Activated naive CD4-positive, alpha-beta T cell treated with anti-CD3 and anti-CD28 coated beads, Interleukin-2, amount 50 U/mL, for 72 hours (primary cell): ENCODE measurements around the gene LRRC8B. TPM values are rescaled to one million over a fixed set of nuclear protein-coding genes. Genes with fewer than 3 reads are reported as not detected.
"Not testable (repeated sequence)": the region's sequence is repeated elsewhere in the genome, so short reads cannot be mapped to it uniquely, and the experiment has no call there.

Experiments
- ATAC-seq, 2 donors: fragments of 150-1000 bp; cut with Tn5 transposase; 2 replicates each; pipeline ENCODE4 v1.10.0; 2021; ENCODE audit warnings: mild to moderate bottlenecking in 2 of 2, moderate library complexity in 2 of 2
- DNase-seq, 2 donors: peaks; one replicate each; pipeline ENCODE4 v3.0.0; 2021 to 2022; ENCODE audit warnings: low spot score in 2 of 2
- H3K27ac Mint-ChIP-seq, 2 donors: one replicate each; pipeline ENCODE4 v1.8.0; 2022; ENCODE audit warnings: mild to moderate bottlenecking in 2 of 2, mixed read lengths in 2 of 2
- H3K36me3 Mint-ChIP-seq, 2 donors: one replicate each; pipeline ENCODE4 v1.8.0; 2022; ENCODE audit warnings: mixed read lengths in 2 of 2
- H3K9me3 Mint-ChIP-seq, 2 donors: one replicate each; pipeline ENCODE4 v1.8.0; 2022; ENCODE audit warnings: mixed read lengths in 2 of 2
- total RNA-seq, 2 donors: library from RNA; stranded (reverse); gene quantifications; one replicate each; pipeline ENCODE4 v1.2.3, GENCODE V29; 2022

The LRRC8B gene
- total RNA-seq, 2 donors from 2014 or later: 31.1 to 47.9 TPM

DNA sequence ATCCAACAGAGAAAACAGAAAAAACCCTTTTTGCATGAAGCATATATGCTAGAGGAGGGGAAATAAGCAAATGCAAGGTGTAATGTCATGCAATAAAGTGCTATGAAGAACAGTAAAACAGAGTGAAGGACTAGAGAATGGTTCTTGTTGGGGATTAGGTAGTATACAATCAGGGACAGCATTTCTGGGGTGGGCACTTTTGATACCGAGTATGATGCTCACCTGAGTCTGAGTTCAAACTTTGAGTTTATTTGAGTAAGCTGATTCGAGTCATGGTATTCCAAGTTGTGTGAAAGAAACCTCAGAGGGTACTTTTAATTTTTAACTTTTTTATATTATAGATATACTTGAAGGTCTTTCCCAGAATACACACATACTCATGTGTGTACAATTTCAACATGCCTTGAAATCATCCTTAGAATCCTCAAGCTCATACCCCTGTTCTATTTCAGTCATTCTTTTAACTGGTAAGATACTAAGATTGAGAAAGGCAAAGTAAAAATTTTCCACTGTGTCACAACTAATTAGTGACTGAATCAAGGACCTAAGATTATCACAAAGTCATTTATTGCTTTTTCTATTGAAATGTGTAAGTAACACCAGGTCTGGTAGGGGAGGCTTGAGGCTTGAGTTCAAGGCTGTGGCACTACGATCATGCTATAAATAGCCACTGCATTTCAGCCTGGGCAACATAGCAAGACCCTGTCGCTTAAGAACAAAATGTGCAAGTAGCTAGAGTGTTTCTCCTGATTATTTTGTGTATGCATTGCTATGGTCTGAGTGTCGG is 12.1 kb downstream of the LRRC8B start:
- DNase-seq (no peak), ATAC-seq (peak; percentile 62 to 85)
- Mint-ChIP-seq H3K27ac (peak overlapping the region; percentile 86 to 98), H3K36me3 (peaks cover 35 to 65% of the 10 kb centered on the region in 2 donors), H3K9me3 (peaks cover 5 to 16% of the 10 kb centered on the region in 2 donors)

DNA sequence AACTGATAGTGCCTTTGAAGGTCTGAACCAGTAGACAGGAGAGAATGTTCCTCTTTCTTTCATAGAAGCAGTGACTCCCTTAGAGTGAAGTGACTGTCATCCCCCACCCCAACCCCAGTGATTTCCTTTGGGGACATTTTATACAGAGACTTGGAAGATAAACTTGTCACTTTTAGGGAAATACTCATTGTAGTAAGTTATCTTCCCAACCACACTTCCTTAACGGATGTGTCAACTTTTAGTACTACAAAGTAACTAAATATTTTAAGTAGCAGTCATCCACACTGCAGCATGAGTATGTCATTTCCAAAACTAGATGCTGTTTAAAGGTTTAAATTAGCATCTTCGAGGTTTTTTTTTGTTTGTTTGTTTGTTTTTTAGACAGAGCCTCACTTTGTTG is 13.7 kb downstream of the LRRC8B start:
- DNase-seq: no peak
- H3K27ac Mint-ChIP-seq: peak overlapping the region; percentile 86 to 98
- H3K9me3 Mint-ChIP-seq: peaks cover 0 to 9% of the 10 kb centered on the region in 2 donors
- ATAC-seq: peak; percentile 19 to 63
- H3K36me3 Mint-ChIP-seq: peaks cover 26 to 54% of the 10 kb centered on the region in 2 donors

DNA sequence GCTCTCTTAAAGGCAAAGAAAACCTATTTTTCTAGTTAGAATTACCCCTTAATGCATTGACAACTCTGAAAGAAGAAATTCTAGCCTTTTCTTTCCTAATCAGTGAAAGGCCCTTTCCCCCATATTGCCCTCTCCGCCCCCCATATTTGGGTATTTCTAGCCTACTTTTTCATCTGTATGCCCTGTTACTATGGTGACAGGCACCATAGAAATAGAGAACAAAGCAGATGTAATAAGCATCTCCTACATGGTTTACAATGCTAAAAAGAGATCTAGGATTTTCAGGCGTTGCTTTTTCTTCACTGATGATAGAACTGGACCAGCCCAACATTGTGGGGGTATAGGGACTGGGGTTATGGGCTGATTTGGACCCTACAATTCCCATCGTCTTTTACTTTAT is 14.5 kb downstream of the LRRC8B start:
- peaks cover 0 to 9% of the 10 kb centered on the region in 2 donors for H3K9me3 Mint-ChIP-seq
- H3K36me3 Mint-ChIP-seq: peaks cover 26 to 50% of the 10 kb centered on the region in 2 donors
- DNase-seq (no peak), ATAC-seq (no peak)
- H3K27ac Mint-ChIP-seq: peak overlapping the region; percentile 86 to 91

DNA sequence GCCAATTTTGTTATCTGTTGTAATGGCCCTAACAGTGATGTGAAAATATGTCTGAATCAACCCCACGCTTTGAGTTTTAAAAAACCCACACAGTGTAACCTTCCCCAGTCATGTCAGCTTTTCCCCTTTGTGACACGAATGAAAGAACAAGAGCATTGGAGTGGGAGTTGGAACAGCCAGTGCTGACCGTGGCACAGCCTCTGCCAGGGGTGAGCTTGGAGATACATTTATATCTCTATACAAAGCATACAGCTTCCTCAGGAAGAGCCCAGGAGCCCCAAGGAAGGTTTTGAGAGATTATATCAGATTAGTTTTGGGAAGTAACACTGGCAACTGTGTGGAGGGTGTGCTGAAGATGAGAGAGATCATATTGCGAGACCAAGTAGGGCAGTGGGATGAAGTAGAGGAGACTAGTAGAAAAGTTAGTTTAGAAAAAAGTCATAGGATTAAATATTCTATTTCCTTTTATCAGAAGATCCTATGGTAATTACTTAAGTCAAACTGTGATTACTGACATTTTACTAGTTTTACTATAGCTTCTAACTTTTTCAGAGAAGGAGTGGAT is 15.9 kb downstream of the LRRC8B start:
- DNase-seq (peak in 1 of 2 donors; percentile 41), ATAC-seq (peak; percentile 36 to 65)
- H3K9me3 Mint-ChIP-seq: peaks cover 0 to 9% of the 10 kb centered on the region in 2 donors
- H3K36me3 Mint-ChIP-seq: peaks cover 26 to 42% of the 10 kb centered on the region in 2 donors
- H3K27ac Mint-ChIP-seq: peak overlapping the region; percentile 85 to 96

DNA sequence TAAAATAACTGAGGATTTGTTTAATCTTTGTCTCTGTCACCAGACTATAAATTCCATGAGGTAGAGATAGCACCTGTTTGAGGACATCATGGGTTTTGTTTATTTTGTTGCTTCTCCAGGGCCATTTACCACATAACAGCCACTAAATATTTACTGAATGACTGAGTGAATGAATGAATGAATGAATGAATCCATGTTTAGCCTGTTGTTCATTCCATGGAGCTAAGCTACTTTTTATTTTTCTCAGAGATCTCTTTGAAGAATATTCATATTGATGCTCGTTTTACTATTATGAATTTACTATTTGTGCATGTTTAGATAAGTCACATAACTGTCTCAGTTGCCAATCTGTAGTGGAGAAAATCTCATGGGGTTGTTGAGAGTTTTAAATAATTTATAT is 17.7 kb downstream of the LRRC8B start:
- peaks cover 20 to 34% of the 10 kb centered on the region in 2 donors for H3K36me3 Mint-ChIP-seq

DNA sequence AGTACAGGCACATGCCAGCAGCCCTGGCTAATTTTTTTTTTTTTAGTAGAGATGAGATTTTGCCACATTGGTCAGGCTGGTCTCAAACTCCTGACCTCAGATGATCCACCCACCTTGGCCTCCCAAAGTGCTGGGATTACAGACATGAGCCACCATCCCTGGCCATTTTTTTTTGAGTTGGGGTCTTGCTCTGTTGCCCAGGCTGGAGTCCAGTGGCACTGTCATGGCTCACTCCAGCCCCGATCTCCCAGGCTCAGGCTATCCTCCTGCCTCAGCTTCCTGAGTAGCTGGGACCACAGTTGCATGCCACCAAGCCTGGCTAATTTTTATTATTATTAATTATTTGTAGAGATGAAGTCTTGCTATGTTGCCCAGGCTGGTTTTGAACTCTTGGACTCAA is 19.0 kb downstream of the LRRC8B start:
- ATAC-seq, DNase-seq, H3K9me3 Mint-ChIP-seq: not testable (repeated sequence)
- peaks cover 14 to 26% of the 10 kb centered on the region in 2 donors for H3K36me3 Mint-ChIP-seq
- H3K27ac Mint-ChIP-seq: peak overlapping the region; percentile 91 to 97

More for the DNA sequence above, 17.7 kb downstream of the LRRC8B start:
- ATAC-seq (no peak), DNase-seq (no peak)
- no peak overlapping the region for H3K27ac Mint-ChIP-seq
- peaks cover 0 to 5% of the 10 kb centered on the region in 2 donors for H3K9me3 Mint-ChIP-seq

DNA sequence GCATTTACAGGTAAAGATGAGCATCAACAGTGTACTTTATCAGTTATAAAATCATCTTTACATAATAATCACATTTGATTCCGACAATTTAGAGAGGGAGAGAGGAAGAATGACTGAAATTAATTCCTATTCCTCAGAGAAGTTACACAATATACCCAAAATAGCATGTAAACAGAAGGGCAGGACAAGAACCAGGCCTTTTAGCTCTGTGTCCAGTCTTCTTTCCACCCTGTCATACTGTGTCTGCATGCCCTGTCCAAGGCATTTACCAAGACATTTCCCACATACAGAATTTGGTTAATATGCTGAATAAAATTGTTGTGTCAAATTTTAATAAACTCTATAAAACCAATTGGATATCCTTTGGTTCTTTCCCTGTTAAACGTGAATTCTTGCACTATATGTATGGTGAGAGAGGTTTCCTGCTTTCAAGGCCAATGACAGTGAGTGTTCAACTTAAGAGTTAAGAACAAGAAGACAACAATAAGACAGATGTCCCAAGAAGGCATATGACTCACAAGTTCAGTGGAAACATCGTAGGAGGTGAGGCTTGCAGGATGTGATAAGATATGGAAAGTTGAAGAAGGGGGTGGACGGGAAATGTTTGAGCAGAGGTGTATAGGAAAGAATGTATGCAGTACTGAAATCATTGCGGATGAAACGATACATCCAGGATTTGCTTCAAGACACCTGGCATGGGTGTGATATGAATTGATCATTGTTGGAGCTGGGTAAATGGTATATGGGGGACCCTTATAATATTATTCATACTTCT is 20.8 kb downstream of the LRRC8B start:
- ATAC-seq (peak; percentile 83 to 87), DNase-seq (peak; percentile 59 to 62)
- Mint-ChIP-seq H3K27ac (peak overlapping the region; percentile 91 to 97), H3K36me3 (peaks cover 12 to 30% of the 10 kb centered on the region in 2 donors), H3K9me3 (no peaks in the 10 kb centered on the region)

DNA sequence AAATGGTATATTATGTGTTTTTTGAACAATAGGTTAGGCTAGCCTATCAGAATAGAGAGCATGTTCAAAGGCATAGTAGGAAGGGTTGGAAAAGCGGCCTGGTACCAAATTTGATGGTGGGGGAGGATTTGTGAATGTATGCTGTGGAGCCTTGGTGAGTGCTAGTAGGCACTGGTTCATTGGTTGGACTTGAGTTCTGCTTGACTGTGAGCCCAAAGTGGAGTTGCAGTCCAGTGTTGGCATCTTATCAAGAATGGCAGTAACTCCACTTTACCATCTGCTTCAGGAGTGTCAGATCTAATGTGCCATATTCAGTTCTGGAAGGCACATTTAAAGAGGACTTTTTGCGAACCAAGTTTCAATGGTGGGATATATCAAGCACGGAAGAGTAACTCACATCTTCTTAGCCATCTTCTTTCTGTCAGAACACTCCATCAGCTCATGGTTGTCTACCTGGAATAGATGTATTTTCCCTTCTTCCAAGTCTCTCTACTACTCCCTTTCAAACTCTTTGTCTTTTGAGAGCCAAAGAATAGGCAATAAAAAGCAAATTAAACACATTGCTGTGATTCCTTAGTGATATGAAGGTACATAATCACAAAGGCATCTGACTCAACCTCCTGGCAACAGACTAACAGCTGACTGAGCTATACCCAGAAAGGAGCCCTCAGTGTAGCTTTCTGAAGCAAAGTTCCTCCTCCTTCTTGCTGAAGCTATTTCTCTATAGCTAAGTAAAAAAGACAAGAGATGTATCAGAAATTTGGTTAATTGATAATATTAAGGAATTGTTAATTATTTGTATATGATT is 21.7 kb downstream of the LRRC8B start:
- ATAC-seq (peak; percentile 49 to 53), DNase-seq (no peak)
- peaks cover 12 to 30% of the 10 kb centered on the region in 2 donors for H3K36me3 Mint-ChIP-seq
- no peaks in the 10 kb centered on the region for H3K9me3 Mint-ChIP-seq
- peak overlapping the region; percentile 91 to 97 for H3K27ac Mint-ChIP-seq

DNA sequence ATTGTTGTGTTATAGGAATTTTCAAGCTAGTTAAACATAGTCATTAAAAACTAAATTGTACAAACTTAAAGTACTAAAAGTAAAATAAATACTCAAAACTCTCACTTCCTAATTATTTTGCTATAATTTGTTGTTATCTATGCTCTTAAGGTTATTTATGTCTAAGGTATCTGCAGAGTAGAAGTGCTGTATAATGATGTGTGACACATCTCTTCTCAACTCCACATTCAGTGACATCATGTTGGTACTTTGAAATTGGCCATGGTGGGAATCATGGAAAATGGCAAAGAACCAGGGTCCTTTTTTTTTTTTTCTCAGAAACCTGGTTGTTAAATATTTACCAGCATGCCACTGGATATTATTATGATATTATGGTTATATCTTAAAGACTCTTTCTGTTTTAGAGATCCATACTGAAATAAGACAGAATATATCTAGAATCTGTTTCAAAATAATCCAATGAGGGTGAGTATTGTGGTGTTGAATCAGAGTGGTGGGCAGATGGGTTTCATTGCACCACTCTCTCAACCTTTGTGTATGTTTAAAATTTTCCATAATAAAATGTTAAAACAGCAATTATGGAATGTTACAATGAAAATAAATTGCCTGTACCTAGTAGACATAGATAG is 22.4 kb downstream of the LRRC8B start:
- H3K9me3 Mint-ChIP-seq: no peaks in the 10 kb centered on the region
- ATAC-seq (peak; percentile 10 to 25), DNase-seq (no peak)
- peak overlapping the region; percentile 91 to 97 for H3K27ac Mint-ChIP-seq
- peaks cover 12 to 28% of the 10 kb centered on the region in 2 donors for H3K36me3 Mint-ChIP-seq

DNA sequence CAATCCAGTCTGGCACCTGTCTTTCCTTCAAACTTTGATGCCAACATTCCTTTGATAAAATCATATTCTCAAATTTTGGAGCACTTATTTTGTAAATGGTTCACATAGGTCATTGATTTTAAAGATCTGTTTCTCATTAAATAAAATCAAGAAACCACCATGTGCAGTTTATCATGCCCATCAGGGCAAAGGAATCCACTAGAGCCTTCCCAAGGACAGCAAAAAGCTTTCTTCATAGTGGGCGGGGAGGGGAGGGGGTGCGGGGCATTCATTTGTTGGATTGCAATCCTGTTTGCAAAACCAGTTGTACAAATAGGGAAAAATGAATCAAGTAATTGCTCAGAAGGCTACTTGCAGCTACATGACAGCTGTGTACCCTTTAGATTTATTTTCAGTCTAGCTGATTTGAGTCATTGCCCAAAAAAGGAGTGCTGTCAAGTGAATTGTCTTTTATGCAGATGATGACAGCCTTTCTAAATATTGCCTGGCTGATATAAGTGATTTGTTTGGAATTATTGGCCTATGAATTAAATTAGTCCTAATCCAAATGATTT is 23.0 kb downstream of the LRRC8B start:
- H3K36me3 Mint-ChIP-seq: peaks cover 12 to 25% of the 10 kb centered on the region in 2 donors

DNA sequence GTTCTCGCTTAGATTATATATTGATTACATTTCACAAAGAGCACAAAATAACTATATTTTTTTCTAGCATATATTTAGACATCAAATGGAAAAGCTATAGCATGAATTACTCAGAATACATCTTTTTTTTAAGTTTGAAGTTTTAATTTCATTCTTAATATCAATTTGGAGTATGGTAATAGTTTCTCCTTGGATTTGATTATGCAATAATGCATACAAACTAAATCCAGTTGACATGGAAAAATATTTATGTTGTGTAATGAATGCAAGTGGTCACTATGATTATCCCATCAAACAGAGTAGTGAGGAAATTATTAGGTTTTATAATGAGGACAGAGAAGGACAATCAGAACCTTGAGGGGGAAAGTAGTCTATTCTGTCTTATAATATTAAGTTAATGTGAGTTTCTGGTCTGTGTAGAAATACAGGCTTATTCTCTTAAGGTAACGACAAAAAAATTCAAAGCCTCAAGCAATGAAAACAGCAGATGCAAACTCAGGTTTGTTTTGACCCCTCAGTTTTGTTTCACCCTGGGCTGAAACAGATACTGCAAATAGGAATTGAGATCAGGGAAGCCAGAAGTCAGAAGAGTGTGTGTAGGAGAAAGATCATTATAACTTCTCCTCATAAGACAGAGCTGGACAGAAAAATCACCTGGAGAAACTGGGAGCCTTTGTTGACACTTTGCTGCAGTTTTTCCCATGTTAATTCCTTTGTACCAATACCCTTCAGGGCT is 23.7 kb downstream of the LRRC8B start:
- H3K9me3 Mint-ChIP-seq: no peaks in the 10 kb centered on the region
- peak overlapping the region; percentile 91 to 97 for H3K27ac Mint-ChIP-seq
- no peak for DNase-seq
- no peak for ATAC-seq
- peaks cover 12 to 25% of the 10 kb centered on the region in 2 donors for H3K36me3 Mint-ChIP-seq

More for the DNA sequence above, 23.0 kb downstream of the LRRC8B start:
- ATAC-seq (peak; percentile 41 to 61), DNase-seq (no peak)
- Mint-ChIP-seq H3K27ac (peak overlapping the region; percentile 91 to 97), H3K9me3 (no peaks in the 10 kb centered on the region)

DNA sequence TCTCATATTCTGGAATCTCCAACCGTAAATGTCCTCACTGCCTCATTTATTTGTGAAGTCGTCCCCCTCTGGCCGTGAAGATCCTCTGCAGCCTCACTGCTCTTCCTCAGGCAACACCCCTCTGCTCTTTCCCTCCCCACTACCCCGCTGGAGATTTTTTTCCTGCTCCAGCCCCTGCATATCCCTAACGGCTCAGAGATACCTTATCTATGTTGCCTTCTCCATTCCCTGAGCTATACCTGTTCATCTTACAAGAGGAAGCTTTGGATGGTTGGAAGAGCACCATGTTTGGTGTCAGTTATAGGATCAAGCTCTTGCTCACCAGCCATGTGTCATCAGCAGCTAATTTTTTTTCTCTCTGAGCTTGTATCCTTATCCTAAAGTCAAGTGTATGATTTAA is 26.4 kb downstream of the LRRC8B start:
- Mint-ChIP-seq H3K36me3 (peaks cover 23 to 50% of the 10 kb centered on the region in 2 donors), H3K27ac (peak overlapping the region; percentile 3 to 42), H3K9me3 (no peaks in the 10 kb centered on the region)
- DNase-seq (no peak), ATAC-seq (no peak)

DNA sequence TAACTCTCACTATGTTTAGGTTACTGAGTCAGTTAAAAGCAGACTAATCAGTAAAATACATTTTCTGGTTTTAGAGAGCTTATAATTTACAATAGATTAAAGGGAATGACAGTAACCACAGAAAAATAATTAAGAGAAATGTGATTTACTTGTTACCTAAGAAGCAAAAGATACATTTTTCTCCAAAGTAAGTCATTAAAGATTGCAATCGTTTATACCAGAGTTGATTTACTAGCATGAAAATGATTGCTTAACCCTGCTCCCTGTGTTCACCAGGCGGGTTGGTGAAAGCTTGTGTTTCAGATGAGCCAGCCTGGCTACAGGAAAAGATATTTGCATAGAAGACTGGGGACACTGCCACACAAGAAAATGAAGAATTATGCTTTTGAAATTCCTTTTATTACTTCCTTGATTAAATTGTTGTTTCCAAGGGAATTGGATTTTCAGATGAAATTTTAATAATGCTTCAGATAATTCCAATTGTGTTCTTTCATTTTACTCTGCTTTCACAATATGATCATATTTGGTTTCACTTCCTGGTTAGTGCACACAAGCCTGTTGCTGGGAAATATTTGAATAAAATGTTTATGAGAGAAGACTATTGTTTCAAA is 27.9 kb downstream of the LRRC8B start:
- ATAC-seq (no peak), DNase-seq (no peak)
- peaks cover 0 to 5% of the 10 kb centered on the region in 2 donors for H3K9me3 Mint-ChIP-seq
- peaks cover 38 to 66% of the 10 kb centered on the region in 2 donors for H3K36me3 Mint-ChIP-seq
- H3K27ac Mint-ChIP-seq: peak overlapping the region; percentile 61 to 81

DNA sequence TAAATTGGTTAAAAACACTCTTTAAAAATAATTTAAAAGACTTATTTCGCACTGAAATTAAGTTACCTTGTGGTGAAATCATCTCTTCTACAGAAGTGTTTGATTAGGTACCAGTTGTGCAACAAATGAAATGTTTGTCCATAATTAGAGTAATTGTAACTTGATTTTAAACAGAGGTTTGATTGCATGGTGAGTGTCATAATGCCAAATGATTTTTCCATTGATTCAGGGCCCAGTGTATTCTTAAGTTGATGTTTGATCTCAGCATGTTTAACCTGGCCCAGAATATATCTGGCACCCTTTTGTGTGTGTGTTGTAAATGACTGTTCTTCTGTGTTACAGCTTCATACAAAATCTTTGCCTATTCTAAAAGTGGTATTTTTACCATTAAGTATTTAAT is 28.5 kb downstream of the LRRC8B start:
- peaks cover 41 to 72% of the 10 kb centered on the region in 2 donors for H3K36me3 Mint-ChIP-seq
- no peak for ATAC-seq
- peak overlapping the region; percentile 61 to 66 for H3K27ac Mint-ChIP-seq

More for the DNA sequence above, 28.5 kb downstream of the LRRC8B start:
- H3K9me3 Mint-ChIP-seq: peaks cover under 1 to 11% of the 10 kb centered on the region in 2 donors
- no peak for DNase-seq
